CD4-positive, alpha-beta T cell treated with Interleukin-4 for 1 hour (primary cell): Measurements from ENCODE around the gene MCUB.

ENCODE experiments used
- DNase-seq, 2 donors: peaks; one replicate each; pipeline ENCODE4 v3.0.0-alpha.2; 2020 to 2022

Gene MCUB

GRCh38 chr4:109683621-109684253, 123.7 kb downstream of the MCUB start:
- DNase-seq, result no peak

GRCh38 chr4:109684727-109685126, 124.7 kb downstream of the MCUB start:
- DNase-seq, result no peak

GRCh38 chr4:109690690-109691410, 130.8 kb downstream of the MCUB start:
- peak in 1 of 2 donors; percentile 43 for DNase-seq

- DNase-seq, result no peak
Observed at GRCh38 chr4:109691411-109691920, 131.4 kb downstream of the MCUB start.

- no peak for DNase-seq
Observed at GRCh38 chr4:109698656-109699055, 138.6 kb downstream of the MCUB start.

GRCh38 chr4:109699553-109700225, 139.6 kb downstream of the MCUB start:
- no peak for DNase-seq

- no peak for DNase-seq
Observed at GRCh38 chr4:109701566-109702410, 141.7 kb downstream of the MCUB start.

GRCh38 chr4:109702950-109703663, 143.1 kb downstream of the MCUB start, which contains the start of gene CASP6:
TSS of gene CASP6 (minus strand) at chr4:109703445. CDS start at chr4:109703395, 50 bp downstream.
- peak; percentile 75 to 78 for DNase-seq

- peak in 1 of 2 donors; percentile 3 for DNase-seq
Observed at GRCh38 chr4:109703664-109704361, 143.8 kb downstream of the MCUB start.

GRCh38 chr4:109708435-109708834, 148.4 kb downstream of the MCUB start:
- no peak for DNase-seq

- no peak for DNase-seq
Observed at GRCh38 chr4:109708990-109709389, 148.9 kb downstream of the MCUB start.

GRCh38 chr4:109713500-109713899, 153.5 kb downstream of the MCUB start:
- DNase-seq, result no peak

GRCh38 chr4:109718759-109719158, 158.7 kb downstream of the MCUB start:
- no peak for DNase-seq

GRCh38 chr4:109719604-109720003, 159.6 kb downstream of the MCUB start:
- DNase-seq, result no peak

GRCh38 chr4:109721033-109721432, 161.0 kb downstream of the MCUB start:
- DNase-seq, result no peak

- DNase-seq, result no peak
Observed at GRCh38 chr4:109722357-109722756, 162.3 kb downstream of the MCUB start.

GRCh38 chr4:109723110-109723509, 163.1 kb downstream of the MCUB start:
- no peak for DNase-seq

- no peak for DNase-seq
Observed at GRCh38 chr4:109728385-109728784, 168.3 kb downstream of the MCUB start.

GRCh38 chr4:109729117-109729717, 169.2 kb downstream of the MCUB start:
- DNase-seq, result no peak

- DNase-seq, result peak; percentile 79 to 82
Observed at GRCh38 chr4:109729718-109730618, 169.9 kb downstream of the MCUB start, which contains the start of gene PLA2G12A. TSS of gene PLA2G12A (minus strand) at chr4:109730070. CDS start at chr4:109729809, 261 bp downstream.
